Stimulated activated CD8-positive, alpha-beta memory T cell treated with anti-CD3 and anti-CD28 coated beads, Interleukin-4, amount 100 ng/mL, for 24 hours (primary cell): ENCODE data around the gene ATP6AP1.

Experiments used
- DNase-seq: peaks from one replicate; pipeline ENCODE4 v3.0.0-alpha.2; 2020; ENCODE audit warnings: low read depth

The ATP6AP1 gene

DNA sequence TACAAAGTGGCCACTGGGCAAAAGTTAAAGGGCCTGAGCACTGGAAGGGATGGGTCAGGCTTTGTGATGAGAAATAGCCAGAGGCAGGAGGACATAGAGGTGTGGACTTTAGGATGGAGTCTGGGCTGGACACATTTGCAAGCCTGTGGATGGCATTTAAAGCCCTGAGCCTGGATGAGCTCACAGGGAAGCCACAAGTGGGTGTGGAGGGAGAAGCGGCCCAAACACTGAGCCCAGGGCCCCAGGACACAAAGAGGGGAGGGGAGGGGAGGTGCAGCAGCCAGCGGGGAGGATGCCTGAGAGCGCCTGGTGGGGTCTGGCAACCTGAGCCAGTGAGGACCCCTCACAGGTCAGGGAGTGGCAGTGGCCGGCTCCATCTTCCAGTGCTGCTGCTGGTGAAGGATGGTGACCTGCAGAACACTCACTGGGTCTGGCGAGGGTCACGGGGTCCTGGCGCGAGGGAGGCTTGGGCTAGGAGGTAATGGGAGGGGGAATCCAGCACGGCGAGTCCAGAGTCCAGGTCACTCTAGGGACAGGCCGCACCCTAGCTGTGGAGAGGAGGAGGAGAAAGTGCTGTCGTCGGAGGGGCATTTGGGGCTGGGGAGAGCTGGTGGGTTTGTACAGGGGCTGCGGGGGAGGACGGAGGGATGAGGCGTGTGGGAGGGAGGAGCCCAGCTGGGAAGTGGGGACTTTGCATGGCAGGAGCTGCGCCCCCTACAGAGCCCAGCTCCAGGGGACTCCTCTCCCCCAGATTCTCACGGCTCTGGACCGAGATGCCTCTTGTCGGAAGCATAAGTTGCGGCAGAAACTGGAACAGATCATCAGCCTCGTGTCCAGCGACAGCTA is 43.6 kb downstream of the ATP6AP1 start:
- no peak for DNase-seq

DNA sequence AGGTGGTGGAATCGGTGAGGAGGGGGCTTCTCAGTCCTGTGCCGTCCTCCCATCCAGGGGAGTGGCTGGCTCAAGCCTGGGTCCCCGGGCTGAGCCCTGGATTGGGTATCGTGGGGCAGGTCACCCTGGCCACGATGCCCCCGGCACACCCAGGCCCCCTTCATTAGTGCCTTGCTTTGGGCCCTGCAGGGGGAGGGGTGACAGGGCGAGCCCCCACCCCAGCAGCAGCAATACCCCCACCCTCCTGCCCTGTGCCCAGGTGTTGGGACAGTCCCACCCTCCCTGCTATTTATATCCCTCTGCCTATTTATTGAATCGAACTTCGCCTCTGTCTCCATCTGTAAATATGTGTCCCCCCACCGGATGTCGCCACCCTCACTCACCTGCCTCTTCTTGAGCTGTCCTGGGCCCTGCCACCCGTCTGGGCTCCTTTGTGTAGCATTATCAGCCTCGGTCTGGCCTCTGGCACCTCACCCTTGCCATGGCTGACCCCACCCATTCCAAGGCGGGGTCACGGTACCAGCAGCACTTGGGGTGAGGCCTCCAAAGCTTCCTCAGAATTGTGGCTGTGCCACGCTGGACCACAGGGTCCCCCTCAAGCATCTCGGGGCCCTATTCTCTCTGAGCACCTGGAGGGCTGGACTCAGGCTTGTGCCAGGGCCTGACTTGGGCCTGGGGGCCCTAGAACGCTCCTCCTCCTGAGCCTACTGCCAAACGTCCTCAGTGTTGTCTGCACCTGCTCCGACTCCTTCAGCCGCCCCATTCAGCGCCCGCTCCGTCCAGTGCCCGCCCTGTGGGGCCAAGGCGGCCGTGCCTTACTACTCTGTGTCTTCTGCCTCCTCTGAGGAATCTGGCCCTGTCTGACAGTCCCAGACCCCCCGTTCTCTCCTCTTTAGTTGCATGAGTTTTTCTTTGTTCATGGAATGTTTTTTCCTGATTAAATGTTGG is 44.5 kb downstream of the ATP6AP1 start:
- no peak for DNase-seq

DNA sequence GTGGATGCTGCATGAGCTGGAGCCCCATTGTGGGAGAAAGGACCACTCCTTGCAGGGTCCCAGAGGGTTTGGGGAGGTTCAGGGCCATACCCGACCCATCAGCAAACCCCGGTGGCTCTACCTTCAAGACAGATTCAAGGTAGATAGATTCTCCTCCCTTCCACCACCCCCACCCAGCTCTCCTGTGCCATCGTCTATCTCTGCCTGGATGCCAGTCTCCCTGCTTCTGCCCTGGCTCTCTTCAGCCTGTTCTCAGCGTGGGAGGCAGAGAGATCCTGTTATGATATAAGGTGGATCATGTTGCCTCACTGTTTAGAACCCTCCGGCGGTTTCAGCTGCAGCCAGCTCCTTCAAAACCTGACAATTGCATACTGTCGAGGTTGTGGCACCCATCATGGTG is 45.2 kb downstream of the ATP6AP1 start:
- DNase-seq, result no peak

DNA sequence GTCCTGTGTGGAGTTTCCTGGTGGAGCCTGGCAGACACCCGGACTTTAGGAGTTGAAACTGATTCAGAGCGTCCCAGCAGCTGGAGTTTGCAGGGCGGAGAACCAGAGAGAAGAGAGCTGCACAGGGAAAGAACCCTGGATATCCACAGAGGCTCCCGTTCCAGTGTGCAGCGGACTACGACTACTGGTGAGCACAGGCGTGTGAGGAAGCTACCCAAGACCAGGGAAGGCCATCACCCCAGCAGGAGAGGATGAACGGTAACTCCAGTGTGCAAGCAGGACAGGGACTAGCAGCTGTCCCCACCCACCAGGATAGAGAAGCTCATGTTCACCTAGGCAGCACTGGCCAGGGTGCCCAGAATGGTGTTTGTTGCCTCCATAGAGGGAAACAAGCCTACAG is 48.3 kb downstream of the ATP6AP1 start:
- no peak for DNase-seq

DNA sequence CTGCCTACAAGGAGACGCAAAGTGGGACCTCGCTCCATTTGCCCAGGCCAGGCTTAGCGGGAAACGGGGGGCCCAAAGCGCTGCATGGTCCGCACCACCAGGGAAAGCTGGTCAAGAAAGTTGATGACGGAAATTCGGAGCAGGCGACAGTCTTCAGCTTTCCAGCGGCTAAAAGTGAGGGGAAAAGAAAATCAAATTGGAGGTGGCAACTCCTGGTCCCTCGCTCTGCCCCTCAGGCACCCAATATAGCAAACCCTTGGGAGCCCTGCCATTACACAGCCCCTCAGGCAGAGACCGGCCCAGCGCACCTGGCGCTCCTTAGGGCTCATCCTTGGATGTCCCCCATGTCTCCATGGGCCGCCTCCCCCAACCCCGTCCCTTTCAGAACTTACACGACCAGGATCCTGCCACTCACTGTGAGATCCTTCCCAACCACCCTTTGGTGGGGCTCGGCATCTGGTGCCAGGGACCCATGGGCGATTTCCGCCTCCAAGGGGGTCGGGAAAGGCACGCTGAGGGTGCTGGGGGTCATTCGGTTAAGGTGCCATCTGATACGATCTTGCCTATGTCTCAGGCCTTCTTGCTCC is 49.5 kb downstream of the ATP6AP1 start:
- DNase-seq, result no peak

DNA sequence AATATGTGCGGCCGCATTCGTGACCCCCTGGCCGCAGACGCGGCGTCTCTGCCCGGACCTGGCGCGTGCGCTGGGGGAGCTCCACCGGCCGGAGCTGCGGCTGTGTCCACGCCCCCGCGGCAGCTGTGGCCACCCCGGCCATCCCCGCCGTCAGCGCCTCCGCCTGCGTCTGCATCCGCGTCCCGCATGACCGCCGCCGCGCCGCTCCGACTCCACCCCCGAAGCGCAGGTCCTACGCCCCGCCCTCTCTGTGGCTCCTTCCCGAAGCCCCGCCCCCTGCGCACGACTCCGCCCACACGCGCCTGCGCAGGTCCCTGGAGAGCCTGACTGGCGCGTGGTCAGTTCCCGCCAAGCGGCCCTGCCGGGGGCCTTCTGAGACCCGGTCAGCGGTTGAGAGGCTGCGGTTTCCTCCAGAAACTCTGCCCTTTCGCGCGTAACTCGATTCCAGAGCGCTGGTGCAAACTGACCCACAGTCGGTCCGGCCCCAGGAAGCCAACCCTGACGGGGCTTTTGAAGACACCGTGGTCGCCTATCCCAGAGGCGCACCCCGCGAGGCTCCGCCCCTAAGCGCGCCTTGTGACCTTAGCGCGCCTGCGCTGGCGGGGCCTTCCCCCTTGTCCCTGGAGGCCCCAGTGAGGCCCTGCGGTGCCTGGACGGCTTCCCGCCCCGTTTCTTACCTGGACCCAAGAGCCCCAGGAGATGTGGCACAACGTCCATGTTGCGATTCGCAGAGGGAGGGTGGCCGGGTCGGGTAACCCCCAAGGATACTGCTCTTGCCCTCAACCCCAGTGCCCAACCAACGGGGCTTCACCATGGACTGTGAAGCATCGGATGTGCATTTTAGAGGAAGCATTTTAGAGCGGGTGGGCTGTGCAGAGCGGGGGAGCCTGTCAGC is 50.5 kb downstream of the ATP6AP1 start, which contains the start of gene LAGE3:
TSS of gene LAGE3 (minus strand) at position 554 of the 895 bp plus-strand sequence. CDS start at position 188, 366 bp downstream.
- DNase-seq, result peak; percentile 88

DNA sequence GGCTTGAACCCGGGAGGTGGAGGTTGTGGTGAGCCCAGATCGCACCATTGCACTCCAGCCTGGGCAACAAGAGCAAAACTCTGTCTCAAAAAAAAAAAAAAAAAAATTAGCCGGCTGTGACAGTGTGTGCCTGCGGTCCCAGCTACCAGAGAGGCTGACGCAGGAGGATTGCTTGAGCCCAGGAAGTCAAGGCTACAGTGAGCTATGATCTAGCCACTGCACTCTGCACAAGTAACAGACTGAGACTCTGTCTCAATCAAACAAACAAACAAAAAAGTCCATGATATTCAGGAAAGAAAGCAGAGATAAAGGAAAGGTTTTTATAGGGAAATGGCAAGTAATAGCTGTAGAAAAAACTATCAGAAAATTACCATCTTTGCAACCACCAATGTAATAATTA is 52.7 kb downstream of the ATP6AP1 start:
- DNase-seq, result no peak

DNA sequence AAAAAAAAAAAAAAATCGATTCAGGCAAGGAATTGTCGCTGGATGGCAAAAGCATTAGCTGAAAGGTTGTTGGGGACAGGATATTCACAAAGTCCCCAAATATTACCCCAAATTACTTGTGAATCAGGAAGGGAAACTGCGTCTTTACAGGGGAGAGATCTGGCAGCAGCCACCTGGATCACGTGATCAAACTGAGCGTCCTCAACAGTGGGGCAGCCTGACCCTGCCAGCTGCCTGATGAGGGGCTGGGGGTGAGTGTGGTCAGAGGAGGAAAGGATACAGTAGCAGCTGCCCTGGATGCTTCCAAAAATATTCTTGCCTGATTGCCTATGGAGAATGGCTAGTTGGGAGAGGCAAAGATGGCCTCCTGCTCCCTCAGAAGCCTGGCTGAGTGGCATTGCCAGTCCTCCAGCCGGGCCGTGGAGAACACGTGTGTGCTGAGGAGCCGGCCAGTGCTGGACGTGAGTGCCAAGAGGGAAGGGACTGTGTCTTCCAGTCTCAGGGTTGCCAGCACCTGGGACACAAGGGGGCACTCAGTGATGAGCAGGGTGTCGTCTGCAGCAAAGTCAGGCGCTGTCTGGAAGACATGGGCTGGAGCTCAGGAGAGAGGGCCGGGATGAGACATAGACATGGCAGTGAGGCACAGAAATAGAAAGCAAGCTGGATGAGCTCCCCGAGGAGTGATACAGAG is 53.6 kb downstream of the ATP6AP1 start:
- no peak for DNase-seq

DNA sequence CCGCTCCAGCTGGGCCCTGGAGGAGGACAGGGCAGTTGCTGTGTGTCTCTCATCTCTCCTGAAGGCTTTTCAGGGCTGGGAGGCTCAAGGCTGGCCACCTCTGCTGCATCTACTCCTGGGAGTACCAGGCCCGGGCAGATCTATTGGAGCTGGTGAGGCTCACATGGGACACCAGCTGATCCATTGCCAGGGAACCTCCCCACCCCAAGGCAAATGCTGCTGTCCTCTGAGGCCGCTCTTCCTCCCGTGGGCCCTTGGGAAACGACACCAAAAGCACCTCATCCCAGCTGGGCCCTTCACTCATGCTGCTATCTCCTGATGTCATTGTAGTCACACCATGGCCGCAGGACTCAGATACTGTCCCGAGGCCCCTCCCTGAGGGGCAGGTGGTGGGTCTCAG is 54.3 kb downstream of the ATP6AP1 start:
- no peak for DNase-seq

DNA sequence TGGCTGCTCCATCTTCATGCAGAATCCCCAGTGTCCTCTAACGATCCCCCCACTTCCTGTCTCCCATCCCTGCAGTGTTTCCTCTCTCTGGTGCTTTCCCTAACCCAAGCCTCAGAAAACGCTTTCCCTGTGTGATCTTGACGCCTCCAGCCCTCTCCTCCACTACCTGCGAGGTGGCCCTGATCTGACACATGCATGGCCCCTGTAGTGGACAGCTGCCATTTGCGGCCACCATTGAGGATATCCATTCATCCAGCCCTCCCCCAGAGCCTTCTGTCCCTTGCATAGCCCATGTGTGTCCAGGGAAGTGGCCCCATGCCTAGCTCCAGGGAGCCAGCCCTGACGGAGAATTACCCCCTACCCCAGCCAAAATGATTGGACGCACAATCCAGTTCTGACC is 54.8 kb downstream of the ATP6AP1 start:
- DNase-seq, result no peak

DNA sequence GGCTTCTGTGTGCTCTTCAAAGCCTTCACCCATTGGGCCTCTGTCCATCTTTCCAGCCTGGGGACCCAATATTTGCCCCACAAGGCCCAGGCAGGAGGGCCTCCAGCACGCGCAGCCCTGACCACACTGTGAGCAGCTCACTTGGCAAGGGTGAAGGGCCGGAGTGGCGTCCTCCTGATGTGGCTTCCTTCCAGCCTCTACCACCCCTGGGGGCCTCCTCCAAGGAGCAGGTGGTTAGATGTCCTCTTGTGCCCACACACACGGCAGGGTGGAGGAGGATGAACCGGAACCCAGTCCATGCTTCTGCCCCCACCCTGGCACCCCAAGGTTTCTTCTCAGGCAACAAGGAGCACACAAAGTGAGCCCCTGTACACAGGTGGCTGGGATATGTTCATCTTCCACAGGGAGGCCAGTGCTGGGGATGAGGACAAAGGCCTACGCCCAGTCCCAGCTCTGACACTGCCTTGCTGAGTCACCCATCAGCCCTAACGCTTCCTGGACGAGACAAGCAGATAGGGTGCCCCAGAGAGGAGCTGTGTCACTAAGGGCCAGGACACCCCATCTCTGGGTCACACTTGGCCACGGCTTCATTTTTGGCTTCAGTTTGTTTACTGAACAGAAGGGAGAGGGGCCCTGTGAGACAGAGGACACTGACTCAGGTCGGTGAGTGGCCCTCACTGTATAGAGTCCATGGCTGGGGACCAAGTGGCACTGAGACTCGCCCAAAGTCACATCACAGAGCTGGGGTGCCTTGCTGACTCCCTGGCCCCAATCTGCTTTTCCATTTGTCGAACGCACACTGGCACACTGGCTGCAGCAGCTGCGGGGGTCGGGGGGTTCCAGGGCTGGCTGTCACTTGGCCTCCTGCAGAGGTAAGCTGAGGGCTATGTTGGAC is 56.0 kb downstream of the ATP6AP1 start:
- no peak for DNase-seq

DNA sequence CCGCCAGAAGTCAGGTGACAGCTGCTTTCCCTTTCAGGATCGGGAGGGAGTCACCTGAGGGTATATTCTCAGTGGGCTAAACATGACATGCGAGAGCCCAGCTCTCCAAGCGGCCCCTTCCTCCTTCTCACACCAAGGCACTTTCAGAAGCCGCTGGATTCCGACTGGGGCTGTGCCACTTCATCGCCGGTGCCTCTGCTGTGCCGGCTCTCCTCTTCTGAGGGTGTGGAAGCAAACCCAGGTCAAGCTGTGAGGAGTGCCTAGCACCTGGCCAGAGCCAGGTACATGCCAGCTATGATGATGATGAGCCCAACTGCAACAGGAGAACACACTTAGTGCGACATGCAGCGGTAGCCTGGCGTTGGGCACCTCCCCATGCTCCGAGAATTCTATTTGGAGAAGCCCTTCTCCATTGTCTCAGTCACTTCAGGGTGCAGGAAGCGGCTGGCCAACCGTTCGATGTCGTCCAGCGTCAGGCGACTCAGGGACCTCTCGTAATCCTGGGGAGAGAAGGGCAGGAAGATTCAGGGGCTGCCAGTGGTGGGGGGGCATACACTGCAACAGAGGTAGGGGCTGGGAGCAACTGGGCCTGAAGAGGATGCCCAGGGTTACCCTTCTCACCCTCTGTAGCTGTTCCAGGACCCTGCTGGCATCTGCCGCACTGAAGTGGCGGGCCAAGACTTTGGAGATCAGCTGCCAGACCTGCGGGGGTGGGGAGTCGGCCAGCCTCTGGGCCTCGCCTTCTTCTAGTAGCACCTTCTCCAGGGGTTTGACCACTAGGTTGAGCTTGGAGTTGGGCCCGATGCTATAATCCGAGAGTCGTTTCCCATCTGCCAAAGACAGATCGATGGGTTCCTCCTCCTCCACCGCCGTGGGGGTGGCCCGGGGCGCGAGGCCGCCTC is 56.9 kb downstream of the ATP6AP1 start:
- no peak for DNase-seq

DNA sequence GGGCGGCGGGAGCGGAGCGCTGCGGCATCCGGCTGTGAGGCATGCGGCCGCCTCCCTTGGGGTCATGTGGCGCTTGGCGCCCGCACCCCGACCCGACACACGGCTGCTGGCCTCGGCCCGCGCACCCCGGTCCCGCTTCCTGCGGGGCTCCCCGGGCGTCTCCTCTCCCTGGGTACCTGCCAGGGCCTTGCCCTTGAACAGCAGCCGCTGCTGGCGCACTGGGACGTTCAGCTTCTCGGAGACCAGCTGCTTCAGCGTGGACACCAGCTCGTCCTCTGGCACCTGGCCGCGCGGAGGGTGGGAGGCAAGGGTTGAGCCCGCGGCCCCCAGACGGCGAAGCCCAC is 57.5 kb downstream of the ATP6AP1 start:
- DNase-seq, result no peak
